GM20431 (cell line): ENCODE measurements around the gene VCL.
"Not testable (repeated sequence)": the region's sequence is repeated elsewhere in the genome, so short reads cannot be mapped to it uniquely, and the experiment has no call there.

Source experiments
- in situ Hi-C: fragments of 300-500 bp; cut with MseI, MboI; formaldehyde crosslinking; loops from one replicate; pipeline ENCODE4 v1.15.0; 2020; ENCODE audit warnings: low sequenced_read_pairs; ENCODE audit not compliant: unreplicated experiment

The VCL gene

DNA sequence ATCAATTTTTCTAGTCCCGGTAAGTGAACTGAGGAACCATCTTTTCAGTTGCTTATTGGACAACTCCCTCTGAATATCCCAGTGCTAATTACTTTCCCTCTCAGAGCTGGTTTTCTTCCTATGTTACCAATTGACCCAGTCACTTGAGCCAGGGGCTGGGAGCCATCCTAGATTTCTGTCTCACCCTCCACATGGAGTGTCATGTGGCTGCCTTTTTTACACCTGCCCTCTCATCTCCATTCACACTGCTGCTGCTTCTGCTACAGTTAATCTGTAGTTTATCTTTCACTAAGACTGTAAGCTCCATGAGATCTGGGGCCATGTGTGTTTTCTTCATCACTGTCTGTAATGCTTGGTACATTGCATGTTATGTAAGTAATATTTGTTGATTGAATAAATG, 35.8 kb downstream of the VCL start:
- in situ Hi-C loops: no loop called here

DNA sequence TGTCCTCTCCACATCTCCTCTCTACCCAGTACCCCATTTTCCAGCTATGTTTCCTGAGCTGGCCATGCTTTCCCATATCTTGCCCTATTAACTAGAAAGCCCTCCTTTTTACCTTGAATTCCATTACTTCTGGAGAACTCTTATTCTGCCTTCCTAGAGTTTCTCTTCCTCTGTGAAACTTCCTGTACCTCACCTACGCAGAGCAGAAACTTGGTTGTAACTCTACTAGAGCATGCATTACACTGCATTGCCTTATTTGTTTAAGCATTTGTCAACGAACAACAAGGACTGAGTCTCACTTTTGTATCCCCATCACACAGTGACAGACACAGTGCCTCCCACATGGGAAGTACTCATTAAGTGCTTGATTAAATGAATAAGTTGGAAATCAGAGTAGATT, 36.4 kb downstream of the VCL start:
- in situ Hi-C loops: no loop called here

DNA sequence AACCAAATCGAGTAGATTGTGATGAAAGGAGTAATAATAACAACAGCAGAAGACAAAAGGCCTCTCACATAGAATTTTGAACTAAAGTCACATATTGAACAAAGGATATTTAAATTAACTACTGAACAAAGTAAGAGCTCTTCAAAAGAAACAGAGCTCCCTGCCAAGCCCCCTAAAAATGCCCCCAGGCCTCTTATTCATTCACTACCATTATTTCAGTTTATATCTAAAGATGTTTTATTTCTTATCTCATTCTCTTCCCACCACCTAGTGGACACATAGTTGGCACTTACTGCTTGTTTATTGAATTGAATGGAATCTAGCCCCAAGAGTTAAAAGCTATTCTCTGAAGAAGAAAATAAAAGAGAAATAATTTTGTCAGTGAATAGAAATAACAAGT, 37.4 kb downstream of the VCL start:
- in situ Hi-C loops: no loop called here

DNA sequence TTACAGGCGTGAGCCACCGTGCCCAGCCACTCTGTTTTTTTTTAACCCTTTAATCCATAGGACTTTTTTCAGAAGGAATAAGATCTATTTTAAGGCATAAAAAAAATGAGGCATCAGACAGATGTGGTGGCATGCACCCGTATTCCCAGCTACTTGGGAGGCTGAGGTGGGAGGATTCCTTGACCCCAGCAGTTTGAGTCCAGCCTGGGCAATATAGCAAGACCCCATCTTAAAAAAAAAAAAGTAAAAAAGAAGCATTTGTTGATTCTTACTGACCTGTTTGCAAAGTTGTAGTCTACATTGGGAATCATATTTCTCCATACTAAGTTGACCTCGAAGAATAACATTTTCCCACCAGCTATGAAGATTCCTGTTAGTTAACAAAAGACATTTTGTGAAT, 38.6 kb downstream of the VCL start:
- in situ Hi-C loops: no loop called here

DNA sequence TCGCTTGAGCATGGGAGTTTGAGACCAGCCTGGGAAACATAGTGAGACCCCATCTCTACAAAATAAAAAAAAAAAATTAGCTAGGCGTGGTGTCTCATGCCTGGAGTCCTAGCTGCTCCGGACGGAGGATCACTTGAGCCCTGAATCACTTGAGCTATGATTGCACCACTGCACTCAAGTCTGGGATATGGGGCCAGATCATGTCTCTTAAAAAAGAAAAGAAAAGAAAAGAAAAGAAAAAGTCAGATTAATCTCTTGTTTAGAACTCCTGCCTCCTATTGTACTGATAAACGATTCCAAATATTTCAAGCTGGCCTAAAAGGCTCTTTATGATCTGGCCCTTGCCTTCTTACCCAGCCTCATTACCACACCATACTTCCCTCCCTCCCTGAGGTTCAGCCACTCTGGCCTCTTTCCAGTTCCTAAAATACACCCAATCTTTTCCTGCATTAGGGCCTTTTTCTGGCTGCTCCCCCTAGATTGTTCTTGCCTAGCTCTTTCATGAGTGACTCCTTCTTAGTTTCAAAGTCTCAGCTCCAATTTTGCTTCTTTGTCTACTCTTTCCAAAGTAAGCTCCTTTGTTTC, 41.7 kb downstream of the VCL start:
- in situ Hi-C loops: no loop called here

DNA sequence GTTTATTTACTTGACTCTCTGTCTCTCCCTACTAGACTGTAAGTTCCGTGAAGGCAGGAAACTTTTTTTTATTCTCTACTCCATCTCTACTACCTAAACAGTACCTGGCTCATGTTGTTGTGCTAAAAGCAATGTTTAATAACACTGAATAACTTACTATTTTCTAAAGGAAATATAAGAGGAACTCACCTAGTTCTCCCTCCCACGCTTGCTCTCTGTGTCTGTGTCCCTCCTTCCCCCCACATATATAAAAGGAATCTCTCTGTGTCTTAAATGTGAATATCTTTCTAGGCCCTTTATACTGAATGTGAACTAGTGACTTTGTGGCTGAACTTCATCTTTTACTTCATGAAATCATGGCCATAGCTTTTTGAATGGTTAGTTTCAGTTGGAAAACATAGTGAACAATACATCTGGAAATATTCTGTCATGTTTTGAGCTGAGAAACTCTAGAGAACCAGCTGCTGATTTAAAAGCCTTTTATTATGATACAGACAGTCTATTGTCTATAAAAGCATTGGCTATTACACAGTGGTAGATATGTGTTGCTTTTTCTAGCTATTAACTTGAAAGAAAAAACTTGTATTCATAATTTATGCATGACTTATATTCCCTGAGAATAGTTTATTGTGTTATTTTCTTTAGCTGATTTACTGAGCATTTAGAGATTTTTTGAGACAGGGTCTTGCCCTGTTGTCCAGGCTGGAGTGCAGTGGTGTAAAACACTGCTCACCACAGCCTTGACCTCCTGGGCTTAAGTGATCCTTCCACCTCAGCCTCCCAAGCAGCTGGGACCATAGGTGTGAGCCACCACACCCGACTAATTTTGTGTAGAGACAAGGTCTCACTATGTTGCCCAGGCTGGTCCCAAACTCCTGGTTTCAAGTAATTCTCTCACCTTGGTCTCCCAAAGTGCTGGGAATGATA, 42.5 kb downstream of the VCL start:
- in situ Hi-C loops: no loop called here

DNA sequence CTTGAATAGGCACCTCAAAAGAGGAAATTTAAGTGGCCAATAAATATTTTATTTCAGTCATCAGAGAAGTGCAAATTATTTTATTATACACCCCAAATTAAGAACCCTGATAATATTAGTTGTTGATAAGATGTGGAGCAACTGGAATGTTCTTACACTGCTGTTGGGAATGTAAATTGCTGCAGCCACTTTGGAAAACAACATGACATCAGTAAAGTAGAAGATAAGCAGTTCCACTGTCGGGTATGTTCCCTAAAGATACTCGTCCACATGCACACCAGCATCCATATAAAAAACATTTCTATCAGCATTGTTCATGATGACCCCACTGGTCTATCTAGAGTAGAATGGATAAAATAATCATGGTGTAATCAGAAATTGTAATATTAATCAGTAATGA, 46.5 kb downstream of the VCL start:
- in situ Hi-C loops: no loop called here

DNA sequence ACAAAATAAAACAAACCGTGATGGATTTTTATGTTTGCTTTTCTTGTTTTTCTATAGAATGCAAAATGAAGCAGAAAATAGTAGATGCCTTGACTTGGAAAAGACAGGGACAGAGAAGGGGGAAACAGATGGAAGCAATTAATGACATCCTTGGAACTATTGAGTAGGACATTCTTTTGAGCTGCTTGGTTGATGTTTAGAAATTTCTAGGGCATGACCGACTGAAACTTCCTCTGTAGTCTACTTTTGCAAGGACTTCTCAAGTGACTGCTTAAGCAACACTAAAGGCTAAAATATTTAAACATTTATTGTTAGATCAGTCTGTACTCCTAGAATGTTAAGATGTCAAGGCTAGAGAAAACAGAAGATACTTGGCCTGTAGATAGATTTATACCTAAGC, 49.4 kb downstream of the VCL start:
- in situ Hi-C loops: no loop called here

DNA sequence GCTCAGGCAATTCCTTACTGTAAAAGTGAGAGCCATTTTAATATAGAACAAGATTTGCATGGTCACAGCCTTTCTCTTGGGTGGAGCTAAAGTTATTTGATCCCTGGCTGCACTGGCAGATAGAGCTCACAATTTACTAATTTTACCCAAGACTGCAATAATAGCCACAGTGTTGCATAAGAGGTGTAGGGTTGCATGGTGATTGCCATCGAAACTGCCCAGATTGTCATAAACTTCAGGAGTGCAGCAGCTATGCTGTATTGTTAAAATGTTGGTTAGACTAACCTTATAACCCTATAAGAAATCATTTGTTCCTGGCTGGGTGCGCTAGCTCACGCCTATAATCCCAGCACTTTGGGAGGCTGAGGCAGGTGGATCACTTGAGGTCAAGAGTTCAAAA, 50.0 kb downstream of the VCL start:
- in situ Hi-C loops: no loop called here

DNA sequence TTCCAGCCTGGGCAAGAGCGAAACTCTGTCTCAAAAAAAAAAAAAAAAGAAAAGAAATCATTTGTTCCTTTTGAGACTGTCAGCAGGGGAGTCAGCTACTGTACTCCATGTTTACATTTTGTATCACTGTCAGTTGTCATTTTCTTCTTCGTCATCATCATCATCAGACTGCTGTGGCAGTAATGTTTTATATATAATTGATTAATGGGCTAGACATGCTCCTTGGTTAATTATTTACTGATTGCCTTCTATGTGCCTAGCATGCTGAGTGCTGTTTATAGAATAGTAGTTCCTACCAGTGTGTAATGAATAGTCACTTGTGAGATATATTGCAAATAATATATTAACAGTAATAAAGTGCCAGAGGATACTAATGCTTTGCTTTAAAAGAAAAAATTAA, 50.5 kb downstream of the VCL start:
- in situ Hi-C loops: no loop called here

DNA sequence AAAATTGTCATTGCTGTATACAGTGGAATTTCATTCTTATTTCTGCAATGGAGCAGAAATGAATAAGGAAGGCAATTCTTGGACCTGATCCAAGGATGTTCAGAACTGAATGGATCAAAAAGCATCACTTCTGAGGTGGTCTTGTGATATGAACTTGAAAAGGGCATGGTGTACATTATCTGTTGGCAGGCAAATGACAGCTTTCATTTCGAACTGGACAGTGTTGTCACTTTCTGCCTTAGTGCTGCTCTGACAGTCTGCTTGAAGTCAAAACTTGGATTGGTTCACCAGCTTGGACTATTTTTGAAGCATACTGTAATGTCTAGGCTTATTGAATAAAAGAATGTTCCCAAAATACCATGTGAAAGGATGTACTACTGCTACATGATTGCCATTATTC, 52.0 kb downstream of the VCL start:
- in situ Hi-C loops: no loop called here

DNA sequence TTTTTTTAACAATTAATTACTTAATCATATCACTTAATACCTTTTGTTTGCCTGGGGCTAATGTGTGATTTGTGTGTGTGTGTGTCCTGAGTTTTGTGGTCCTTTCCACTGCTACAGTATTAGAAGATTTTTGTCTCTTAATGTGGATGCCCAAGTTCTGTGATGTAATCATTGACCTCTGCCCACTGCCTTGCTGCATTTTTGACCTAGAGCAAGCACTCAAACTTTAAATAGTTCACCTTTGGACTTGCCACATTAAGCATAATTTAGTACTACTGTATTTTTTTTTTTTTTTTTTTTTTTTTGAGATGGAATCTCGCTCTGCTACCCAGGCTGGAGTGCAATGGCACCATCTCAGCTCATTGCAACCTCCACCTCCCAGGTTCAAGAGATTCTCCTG, 52.7 kb downstream of the VCL start:
- in situ Hi-C loops: no loop called here

DNA sequence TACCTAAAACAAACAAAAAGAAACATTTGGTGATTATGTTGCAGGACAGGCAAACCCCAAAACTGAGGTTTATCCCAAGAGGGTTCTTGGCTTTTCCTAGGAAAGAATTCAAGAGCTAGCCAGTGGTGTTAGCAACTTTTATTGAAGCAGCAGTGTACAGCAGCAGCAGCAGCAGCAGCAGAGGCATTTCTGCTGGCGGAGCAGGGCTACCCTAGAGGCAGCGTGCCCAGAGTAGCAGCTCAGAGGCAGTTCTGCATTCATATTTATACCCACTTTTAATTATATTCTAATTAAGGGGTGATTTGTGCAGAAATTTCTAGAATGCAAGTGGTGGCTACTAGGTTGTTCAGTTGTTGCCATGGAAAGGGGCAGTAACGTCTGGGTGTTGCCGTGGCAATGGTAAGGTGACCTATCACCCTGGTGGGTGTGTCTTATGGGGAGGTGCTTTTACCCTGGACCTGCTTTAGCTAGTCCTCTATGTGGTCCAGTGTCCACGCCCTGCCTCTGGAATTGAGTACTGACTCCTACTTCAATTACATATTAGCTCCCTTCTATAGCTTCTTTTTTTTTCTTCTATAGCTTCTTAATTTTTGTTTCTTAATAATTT, 53.9 kb downstream of the VCL start:
- in situ Hi-C loops: no loop called here

DNA sequence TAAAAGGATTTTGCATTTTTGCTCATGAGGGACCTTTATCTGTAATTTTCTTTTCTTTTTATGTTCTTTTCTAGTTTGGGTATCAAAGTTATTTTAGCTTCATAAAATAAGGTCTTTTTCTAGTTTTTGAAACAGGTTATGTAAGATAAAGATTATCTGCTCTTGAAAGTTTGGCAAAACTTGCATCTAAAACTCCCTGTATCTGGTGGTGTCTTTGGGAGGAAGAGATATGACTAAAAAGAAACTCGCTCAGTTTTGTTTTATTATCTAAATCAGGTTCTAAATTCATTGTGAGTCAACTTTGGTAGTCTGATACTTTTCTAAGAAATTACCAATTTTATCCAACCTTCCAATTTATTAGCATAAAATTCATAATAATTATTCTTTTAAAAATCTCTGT, 55.1 kb downstream of the VCL start:
- in situ Hi-C loops: no loop called here

DNA sequence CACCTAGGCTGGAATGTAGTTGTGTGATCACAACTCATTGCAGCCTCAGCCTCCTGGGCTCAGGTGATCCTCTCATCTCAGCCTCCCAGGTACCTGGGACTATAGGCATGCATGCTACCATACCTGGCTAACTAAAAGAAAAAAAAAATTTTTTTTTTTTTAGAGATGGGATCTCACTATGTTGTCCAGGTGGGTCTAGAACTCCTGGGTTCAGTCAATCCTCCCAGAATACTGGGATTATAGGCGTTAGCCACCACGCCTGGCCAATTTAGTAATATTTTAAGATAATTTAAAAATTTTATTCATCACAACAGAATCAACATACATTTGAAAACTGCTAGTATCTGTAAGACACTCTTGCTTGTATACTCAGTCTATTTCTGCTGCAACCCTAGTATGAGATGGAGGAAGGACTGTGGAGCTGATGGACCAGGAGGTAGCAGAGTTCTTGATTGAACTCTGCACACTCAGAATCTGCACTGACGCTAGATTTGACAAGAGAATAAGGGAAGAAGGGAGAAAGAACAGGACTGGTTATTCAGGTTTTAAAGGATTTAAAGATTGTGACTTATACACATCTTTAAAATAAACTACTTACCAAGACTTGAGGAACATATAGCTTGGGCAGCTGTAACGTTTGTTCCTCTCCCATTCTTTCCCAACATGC, 57.6 kb downstream of the VCL start:
- in situ Hi-C loops: no loop called here

DNA sequence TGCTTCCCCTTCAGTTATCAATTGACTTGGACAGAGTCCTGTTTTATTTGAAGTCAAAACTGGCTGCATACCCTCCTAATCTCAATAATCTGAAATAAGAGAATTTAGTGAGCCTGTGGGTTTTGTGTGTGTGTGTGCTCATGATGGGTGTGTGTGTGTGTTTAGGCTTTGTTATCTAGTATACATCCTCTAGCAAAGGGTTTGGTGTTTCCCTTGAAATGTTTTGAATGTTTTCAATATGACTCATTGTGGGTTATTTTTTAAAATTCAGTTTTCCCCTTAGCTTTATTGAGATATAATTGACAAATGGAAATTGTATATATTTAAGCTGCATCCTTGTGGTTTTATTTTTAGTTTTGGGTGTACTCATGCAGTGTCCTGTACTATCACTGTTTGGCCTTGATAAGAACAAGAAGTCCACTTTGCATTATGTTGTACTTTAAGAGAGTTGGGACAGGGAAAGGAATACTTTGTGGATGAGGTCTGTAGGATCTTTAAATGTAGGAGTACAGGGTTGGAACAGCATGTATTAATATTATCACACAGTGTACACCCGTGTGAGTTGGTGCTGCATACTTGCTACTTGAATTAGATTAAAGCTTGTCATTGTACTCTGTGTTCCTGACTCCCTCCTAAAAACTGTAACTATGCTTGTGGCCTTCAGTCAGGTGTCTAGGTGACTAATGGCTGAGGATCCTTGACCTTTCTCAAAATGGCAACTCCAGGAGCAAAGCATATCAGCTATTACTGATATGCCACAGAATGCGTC, 58.3 kb downstream of the VCL start:
- in situ Hi-C loops: no loop called here

DNA sequence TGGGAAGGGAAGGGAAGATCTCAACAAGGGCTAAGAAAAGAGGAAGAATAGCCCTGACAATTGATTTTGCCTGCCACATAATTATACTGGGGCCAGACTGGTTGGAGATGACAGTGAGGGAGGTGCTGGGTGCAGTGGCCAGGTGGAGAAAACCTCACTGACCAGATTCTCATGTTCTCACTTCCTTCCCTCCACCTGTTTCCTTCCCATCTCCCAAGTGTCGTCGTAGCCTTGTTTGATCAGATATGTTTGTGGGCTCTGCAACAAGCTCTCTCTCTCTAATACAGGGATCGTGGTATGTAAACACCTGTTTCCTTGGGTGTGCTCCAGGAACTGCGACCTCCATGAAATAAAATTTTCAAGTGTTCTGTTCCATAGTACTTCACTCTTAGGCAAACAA, 60.2 kb downstream of the VCL start:
- in situ Hi-C loops: no loop called here

DNA sequence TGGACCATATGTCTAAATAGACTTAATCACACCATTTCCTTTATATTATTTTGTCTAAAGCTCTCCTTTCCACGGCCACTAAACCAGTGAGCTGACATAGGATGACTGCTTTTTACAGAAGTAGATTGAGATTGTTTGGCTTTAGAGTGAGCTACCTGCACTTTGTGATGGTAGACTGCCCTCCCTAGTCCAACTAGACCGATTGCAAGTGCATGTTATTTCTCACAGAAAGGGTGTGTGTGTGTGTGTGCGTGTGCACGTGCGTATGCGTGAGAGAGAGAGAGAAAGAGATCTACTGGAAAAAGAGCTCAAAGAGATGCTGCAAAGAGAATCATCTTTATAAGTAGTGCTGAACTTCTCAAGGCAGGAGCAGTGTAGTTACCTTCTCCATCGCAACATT, 60.7 kb downstream of the VCL start:
- in situ Hi-C loops: no loop called here

DNA sequence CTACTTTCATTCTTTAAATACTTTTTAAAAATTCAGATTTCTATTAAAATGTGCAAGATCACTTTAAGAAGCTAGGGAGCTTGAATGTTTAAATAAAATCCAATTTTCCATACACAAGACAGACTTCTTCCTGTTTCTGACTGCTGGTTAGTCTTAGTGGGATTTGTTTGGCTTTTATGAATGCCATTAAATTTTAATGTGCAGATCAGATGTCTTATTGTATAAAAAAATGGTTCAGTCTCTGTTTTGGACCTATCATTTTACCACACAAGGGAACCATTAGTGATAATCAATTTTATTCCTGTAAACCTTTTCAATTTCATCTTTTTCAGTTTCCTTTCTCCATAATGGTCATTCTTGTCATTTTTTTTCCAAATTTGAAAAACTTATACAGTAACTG, 63.2 kb downstream of the VCL start:
- in situ Hi-C loops: no loop called here

DNA sequence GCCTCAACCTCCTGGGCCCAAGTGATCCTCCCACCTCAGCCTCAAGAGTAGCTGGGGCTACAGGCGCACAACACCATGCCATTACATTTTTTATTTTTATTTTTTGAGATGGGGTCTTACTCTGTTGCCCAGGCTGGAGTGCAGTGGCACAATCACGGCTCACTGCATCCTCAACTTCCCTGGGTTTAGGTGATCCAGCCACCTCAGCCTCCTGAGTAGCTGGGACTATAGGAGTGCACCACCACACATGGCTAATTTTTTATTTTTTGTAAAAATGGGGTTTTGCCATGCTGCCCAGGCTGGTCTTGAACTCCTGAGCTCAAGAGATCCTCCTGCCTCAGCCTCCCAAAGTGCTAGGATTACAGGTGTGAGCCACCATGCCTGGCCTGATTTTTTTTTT, 64.1 kb downstream of the VCL start:
- in situ Hi-C loops: not testable (repeated sequence)
